ENCODE data around the gene CDYL. TPM values are rescaled to one million over a fixed set of nuclear protein-coding genes. Genes with fewer than 3 reads are reported as not detected.

CDYL gene
- total and polyA plus RNA-seq, 4 donors, result 3.3 to 25.4 (median 11.0) TPM

- Histone ChIP-seq H3K9ac (ENCODE audit: low read depth in 1 of 2, low read length in 2 of 2) (no peak overlapping the region), H3K4me3 (ENCODE audit: low read depth in 1 of 3, low read length in 3 of 3) (no peak overlapping the region), H3K27me3 (ENCODE audit: control insufficient read depth in 4 of 4, insufficient read depth in 4 of 4, low read length in 3 of 4) (no peaks in the 10 kb centered on the region), H3K36me3 (ENCODE audit: control insufficient read depth in 4 of 4, insufficient read depth in 3 of 4, low read depth in 1 of 4, low read length in 3 of 4) (peaks cover 0 to 6% (median 3%) of the 10 kb centered on the region in 4 donors), H3K9me3 (ENCODE audit: control insufficient read depth in 4 of 4, low read length in 3 of 4) (no peaks in the 10 kb centered on the region), H3K27ac (ENCODE audit: low read depth in 1 of 2, low read length in 2 of 2) (no peak overlapping the region), H3K4me1 (ENCODE audit: control insufficient read depth in 4 of 4, insufficient read depth in 4 of 4, low read length in 3 of 4) (no peaks in the 10 kb centered on the region)
- DNase-seq (ENCODE audit: low spot score), result no peak
- 98% methylated on average over 2 of the region's 2 CpGs for WGBS
- TF ChIP-seq HNF4A (conservative IDR thresholded peaks at IDR 0.05), result no peak
- no peak for TF ChIP-seq SP1 (IDR thresholded peaks at IDR 0.05)
- no peak for TF ChIP-seq TAF1 (conservative IDR thresholded peaks at IDR 0.05)
- no peak for TF ChIP-seq RAD21 (IDR thresholded peaks at IDR 0.05)
- TF ChIP-seq GABPA (IDR thresholded peaks at IDR 0.05 in 1 of 2, conservative IDR thresholded peaks at IDR 0.05 in 1 of 2), result no peak
- TF ChIP-seq FOXA1 (IDR thresholded peaks at IDR 0.05), result no peak
- no peak for TF ChIP-seq RXRA (IDR thresholded peaks at IDR 0.05)
Measured at GRCh38 chr6:4888841-4889240, 112.6 kb downstream of the CDYL start.

GRCh38 chr6:4889701-4890100 lies 113.5 kb downstream of the CDYL start:
- Histone ChIP-seq H3K4me1 (ENCODE audit: control insufficient read depth in 4 of 4, insufficient read depth in 4 of 4, low read length in 3 of 4) (no peaks in the 10 kb centered on the region), H3K27ac (ENCODE audit: low read depth in 1 of 2, low read length in 2 of 2) (no peak overlapping the region), H3K27me3 (ENCODE audit: control insufficient read depth in 4 of 4, insufficient read depth in 4 of 4, low read length in 3 of 4) (no peaks in the 10 kb centered on the region), H3K36me3 (ENCODE audit: control insufficient read depth in 4 of 4, insufficient read depth in 3 of 4, low read depth in 1 of 4, low read length in 3 of 4) (peaks cover 0 to 9% (median 5%) of the 10 kb centered on the region in 4 donors), H3K9me3 (ENCODE audit: control insufficient read depth in 4 of 4, low read length in 3 of 4) (no peaks in the 10 kb centered on the region), H3K4me3 (ENCODE audit: low read depth in 1 of 3, low read length in 3 of 3) (no peak overlapping the region), H3K9ac (ENCODE audit: low read depth in 1 of 2, low read length in 2 of 2) (no peak overlapping the region)
- no peak for DNase-seq (ENCODE audit: low spot score)
- TF ChIP-seq NR2F2 (IDR thresholded peaks at IDR 0.05) (no peak), FOXA2 (IDR thresholded peaks at IDR 0.05) (no peak), CTCF (IDR thresholded peaks at IDR 0.05; ENCODE audit: low read depth, low read length, missing input control) (no peak), HNF4A (conservative IDR thresholded peaks at IDR 0.05) (no peak), MAX (IDR thresholded peaks at IDR 0.05) (no peak), REST (IDR thresholded peaks at IDR 0.05) (no peak), GABPA (IDR thresholded peaks at IDR 0.05 in 1 of 2, conservative IDR thresholded peaks at IDR 0.05 in 1 of 2) (no peak), ATF3 (IDR thresholded peaks at IDR 0.05) (no peak), JUND (IDR thresholded peaks at IDR 0.05) (no peak), HNF4G (IDR thresholded peaks at IDR 0.05) (no peak), SP1 (IDR thresholded peaks at IDR 0.05) (no peak), TAF1 (conservative IDR thresholded peaks at IDR 0.05) (no peak), EGR1 (IDR thresholded peaks at IDR 0.05; ENCODE audit: low read depth in 2 of 2) (no peak), YY1 (IDR thresholded peaks at IDR 0.05) (no peak)
- 71% methylated on average over 5 of the region's 5 CpGs for WGBS

Measured in liver (tissue), 9 donors.